Measurements from ENCODE around the gene POLR2L.

Gene POLR2L

GRCh38 chr11:868802-869201 lies 26.5 kb upstream of the POLR2L start:
- DNase-seq (ENCODE audit: low read depth), result no peak

- no peak for DNase-seq (ENCODE audit: low read depth)
These were observed 26.1 kb upstream of the POLR2L start for GRCh38 chr11:868394-868793.

- no peak for DNase-seq (ENCODE audit: low read depth)
These were observed 25.6 kb upstream of the POLR2L start for GRCh38 chr11:867856-868358.

DNA sequence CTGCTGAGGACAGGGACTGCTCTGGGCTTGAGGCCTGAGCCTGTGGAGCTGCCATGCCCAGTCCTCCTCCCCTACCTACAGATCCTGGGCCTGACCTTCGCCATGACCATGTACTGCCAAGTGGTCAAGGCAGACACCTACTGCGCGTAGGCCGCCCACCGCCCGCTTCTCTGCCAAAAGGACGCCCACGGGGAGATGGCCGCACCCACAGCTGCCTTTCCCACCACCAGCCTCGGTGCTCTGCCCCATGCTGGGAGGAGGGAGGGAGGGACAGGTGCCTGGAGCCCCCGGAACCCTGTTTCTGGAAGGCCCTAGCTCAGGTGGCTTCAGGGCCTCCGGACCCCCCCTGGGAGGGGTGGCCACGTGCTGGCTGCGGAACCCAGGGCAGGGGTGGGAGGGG lies 24.2 kb upstream of the POLR2L start:
- no peak for DNase-seq (ENCODE audit: low read depth)

DNA sequence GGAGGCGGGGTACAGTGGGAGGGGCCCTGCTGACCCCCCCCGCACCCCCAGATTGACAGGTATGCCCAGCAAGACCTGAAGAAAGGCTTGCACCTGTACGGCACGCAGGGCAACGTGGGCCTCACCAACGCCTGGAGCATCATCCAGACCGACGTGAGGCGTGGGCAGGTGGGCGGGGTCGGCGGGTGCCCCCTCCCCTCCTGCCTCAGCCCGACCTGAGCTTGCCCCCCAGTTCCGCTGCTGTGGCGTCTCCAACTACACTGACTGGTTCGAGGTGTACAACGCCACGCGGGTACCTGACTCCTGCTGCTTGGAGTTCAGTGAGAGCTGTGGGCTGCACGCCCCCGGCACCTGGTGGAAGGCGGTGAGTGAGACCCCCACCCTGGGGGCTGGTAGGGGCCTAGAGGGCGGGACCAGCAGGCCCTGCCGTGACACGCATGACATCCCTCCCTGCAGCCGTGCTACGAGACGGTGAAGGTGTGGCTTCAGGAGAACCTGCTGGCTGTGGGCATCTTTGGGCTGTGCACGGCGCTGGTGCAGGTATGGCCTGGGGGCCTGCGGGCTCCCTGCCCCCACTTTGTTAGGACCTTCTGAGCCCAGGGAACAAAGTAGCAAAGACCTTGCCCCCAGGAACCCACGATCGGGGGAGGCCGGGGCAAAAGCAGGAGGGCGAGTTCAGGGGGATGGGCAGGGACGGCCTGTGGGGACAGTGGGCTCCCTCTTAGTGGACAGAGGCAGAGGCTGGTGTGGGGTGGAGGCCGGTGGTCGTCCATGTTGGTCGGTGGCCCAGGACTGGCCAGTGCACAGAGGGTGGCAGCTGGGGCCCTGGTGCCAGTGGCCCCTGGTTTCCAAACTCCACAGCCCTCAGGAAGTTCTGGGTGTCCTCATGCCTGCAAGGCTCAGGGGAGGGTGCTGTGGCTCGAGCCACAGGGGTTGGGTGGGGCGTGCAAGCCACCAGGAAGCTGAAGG lies 23.4 kb upstream of the POLR2L start:
- no peak for DNase-seq (ENCODE audit: low read depth)

DNA sequence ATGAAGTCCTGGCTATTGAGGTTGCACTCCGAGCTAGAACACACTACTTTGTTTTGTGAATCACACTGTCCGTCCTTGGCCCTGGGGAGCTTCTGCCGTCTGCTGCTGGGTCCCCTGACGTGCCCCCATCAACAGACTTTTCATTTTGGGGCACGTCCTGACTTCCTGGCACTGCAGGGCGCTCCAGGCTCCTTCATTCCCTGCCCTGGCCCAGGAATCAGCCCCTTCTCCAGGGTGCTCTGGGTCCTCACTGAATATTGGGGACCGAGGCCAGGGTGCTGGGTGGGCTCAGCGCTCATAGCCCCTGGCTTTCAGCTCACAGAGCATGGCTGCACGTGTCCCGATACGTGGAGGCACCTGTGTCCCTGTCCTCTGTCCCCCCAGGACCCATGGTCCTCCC lies 22.6 kb upstream of the POLR2L start:
- no peak for DNase-seq (ENCODE audit: low read depth)

DNA sequence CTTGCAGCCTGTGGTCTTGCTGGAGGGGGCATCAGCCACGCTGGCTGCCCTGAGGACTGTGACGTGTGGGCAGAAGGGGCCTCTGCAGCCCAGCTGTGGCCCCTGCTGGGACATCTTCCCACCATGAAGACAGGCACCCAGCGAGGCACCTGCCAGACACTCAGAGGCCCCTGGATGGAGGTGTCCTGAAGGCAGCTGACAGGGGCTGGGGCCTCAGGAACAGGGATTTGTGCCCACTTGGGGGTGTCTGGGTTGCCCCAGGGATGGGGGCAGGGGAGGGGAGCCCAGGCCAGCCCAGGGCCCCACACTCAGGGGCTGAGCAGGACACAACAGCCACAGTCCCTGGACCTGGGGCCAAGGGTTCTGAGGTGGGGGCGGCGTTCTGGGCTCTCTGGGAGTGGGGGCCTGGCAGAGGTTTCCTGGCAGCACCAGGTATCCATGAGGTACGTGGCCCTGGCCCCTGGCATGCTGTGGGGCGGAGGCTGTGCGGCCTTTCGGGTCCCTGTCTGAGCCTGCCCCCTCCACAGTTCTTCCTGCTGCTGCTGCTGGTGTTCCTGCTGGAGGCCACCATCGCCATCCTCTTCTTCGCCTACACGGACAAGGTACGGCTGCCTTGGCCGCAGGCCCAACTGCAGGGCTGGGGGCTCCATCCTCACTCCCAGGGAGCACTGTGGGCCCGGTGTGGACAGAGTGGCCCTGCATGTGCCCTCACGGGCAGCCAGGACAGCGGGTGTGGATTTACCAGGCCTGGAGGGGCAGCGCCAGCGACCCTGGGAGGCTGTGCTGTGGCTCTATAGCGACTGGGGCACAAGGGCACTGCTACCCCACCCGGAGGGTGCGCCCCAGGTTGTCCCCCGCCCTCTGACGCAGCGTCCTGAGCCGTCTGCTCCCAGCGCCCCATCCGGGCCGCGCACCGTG lies 21.8 kb upstream of the POLR2L start:
- no peak for DNase-seq (ENCODE audit: low read depth)

DNA sequence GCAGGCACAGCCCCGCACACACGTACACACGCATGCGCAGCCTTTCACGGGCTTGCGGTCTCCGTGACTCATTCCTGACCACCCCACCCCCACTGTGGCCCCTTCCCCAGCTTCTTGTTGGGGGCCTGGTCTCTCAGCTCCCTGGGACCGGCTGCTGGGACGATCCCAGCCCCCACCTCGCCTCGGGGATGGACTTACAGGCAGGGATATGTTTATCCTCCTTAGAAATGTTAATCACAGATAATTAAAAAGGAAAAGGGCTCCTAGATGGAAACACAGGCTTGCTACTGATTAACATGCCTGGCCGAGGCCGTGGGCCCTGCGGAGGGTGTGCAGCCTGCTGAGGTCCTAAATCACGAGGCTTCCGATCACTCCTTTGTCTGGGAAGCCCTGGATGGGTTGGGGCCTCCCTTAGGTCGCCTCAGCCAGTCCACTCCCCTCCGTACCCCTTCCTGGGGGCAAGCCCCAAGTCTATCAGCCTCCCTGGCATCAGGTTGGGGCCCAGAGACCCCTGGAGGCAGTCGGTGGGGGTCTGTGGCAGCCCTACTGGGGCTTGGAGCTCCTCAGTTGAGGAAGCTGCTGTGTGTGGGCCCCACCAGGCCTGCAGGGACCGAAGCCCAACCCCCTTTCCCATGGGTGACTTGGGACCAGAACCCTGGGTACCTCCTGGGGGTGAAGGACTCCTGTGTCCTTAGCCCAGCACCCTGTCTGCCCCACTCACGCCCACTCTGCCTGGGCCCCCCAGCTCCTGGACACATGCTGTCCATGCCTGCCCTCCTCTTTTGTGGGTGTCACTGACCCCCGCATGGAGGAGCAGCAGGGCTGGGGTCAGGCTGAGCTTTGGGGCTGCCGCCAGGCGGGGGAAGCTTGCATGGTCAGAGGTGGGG lies 20.9 kb upstream of the POLR2L start:
- no peak for DNase-seq (ENCODE audit: low read depth)

DNA sequence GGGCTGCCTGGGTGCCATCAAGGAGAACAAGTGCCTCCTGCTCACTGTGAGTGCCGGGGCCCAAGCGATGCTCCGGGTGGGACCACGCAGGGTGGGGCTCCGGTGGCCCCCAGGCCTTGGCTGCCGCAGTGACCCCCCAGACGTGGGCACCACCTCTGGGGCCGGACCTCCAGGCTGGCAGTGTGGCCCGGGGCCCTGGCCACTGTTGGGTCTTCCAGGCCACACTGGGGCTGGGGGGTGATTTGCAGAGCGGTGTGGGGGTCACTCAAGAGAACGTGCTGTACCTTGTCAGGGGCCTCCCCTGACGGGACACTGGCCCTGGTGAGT lies 20.3 kb upstream of the POLR2L start:
- DNase-seq (ENCODE audit: low read depth), result no peak

GRCh38 chr11:862081-862661 lies 19.8 kb upstream of the POLR2L start:
- DNase-seq (ENCODE audit: low read depth), result no peak

GRCh38 chr11:861105-861479 lies 18.8 kb upstream of the POLR2L start:
- DNase-seq (ENCODE audit: low read depth), result no peak

DNA sequence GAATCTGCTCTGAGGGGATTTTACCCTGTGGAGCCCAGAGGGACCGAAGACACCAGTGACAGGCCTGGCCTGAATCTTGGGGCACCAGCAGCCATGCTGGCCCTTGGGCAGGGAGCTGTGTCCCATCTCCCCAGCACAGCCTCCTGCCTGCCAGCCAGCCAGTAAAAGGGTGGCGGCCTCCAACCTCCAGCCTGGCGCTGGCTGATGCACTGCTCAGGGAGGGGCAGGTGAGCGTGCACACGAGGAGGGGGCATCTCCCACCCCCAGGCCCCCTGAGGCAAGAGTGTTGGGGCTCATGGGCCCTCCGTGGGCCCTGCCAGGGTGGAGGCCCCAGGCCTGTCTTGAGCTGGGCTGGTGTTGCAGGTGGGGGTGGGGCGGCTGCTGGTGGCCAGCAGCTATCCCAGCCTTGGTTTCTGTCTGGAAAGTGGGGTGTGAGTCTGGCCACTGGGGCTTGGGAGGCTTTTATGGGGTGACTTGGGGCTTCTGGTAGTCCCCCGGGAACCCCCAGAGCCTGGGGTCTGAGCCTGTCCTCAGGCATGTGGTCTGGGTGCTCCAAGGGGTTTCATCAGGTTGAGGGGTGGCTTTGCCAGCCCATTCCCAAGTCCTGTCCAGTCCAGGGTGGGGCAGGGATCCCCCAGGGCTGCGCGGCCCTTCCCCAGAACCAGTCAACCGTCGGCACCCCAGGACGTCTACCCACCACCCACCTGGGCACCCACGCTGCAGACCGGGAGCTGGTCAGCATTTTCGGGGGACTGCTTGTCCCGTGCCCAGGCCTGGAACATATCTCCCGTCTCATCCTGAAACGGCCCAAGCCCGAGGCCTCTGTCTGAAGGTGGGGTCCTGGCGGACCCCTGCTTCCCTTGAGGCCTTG lies 18.1 kb upstream of the POLR2L start:
- DNase-seq (ENCODE audit: low read depth), result no peak

GRCh38 chr11:859394-860131 lies 17.2 kb upstream of the POLR2L start:
- DNase-seq (ENCODE audit: low read depth), result no peak

- DNase-seq (ENCODE audit: low read depth), result no peak
These were observed 16.5 kb upstream of the POLR2L start for GRCh38 chr11:858762-859339.

GRCh38 chr11:858053-858761 lies 15.9 kb upstream of the POLR2L start:
- no peak for DNase-seq (ENCODE audit: low read depth)

GRCh38 chr11:856397-856796 lies 14.1 kb upstream of the POLR2L start:
- DNase-seq (ENCODE audit: low read depth), result no peak

DNA sequence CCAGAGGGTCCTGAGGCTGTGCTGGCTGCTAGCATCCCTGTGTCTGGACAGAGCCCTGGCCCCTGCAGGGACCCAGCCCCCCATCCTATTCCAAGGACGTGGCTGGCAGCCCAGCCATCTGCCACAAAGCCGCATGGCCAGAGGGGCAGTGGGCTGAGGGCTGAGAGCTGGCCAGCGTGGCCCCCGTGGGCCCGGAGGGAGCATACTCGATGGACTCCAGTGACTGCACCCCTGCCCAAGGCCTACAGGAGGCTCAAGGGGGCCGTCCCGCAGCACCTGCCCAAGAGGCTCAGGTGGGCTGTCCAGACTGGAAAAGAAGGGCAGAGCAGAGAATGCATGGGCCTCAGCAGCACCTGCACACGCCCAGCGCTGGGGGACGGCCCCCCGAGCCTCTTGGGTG lies 13.5 kb upstream of the POLR2L start:
- no peak for DNase-seq (ENCODE audit: low read depth)

DNA sequence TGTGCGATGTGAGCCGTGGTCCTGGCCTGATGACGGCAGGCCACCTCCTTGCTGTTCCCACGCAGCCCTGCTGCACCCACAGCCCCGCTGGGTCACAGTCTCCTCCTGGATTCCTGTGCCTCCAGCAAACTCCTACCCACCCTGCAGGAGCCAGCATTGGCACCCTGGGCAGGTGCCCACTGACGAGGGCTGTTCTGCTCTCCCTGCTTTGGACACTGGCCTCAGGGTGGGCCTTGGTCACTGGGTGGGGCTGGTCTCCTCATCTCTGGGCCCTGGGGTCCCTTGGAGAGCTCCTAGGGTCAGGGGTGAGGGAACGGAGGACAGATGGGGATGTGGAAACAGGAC lies 13.0 kb upstream of the POLR2L start:
- no peak for DNase-seq (ENCODE audit: low read depth)
